SK-N-SH treated with all-trans-retinoic acid at 6 μM for 48 hours (cell line): ENCODE results near the gene RRBP1.

Experiments used
- CSDC2 ChIP-seq: fragments of 250-450 bp; sonication (Bioruptor Pico); IDR thresholded peaks from 2 replicates; pipeline ENCODE4 v1.5.0; 2020; ENCODE audit warnings: mild to moderate bottlenecking, moderate library complexity
- ESRRG ChIP-seq: fragments of 250-450 bp; sonication (Bioruptor Pico); IDR thresholded peaks from 2 replicates; pipeline ENCODE4 v1.6.1; 2021; ENCODE audit warnings: mild to moderate bottlenecking
- GLIS3 ChIP-seq: fragments of 250-450 bp; sonication (Bioruptor Pico); IDR thresholded peaks from 2 replicates; pipeline ENCODE4 v1.5.0; 2020; ENCODE audit warnings: mild to moderate bottlenecking, moderate library complexity
- TF ChIP-seq, protein P1 (sequence below): fragments of 250-450 bp; sonication (Bioruptor Pico); IDR thresholded peaks from 2 replicates; pipeline ENCODE4 v1.5.1; 2020; ENCODE audit warnings: low read depth, mild to moderate bottlenecking, moderate library complexity
- TF ChIP-seq, protein P2 (sequence below): fragments of 250-450 bp; sonication (Bioruptor Pico); IDR thresholded peaks from 2 replicates; pipeline ENCODE4 v1.8.0; 2020; ENCODE audit warnings: mild to moderate bottlenecking, moderate library complexity, borderline replicate concordance

DNA sequence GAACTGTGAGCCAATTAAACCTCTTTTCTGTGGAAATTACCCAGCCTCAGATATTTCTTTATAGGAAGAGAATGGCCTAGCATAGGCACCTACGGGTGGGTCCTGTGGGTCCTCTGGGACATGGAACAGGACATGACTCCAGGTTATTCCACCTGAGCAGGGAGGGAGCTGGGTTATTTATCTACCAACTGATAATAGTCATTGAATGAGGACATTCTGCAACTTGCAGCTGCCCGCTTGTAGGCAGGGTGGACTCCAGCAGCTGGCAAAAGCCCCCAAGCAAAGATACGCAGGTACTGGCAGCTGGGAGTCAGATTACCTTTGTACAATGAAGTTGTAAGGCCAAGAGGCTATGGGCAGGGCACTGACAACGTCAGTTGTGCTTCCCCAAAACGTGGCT, 16.3 kb upstream of the RRBP1 start:
- TF ChIP-seq CSDC2 (CRISPR knock-in tag) = no peak
- TF ChIP-seq GLIS3 (CRISPR knock-in tag) = no peak
- TF ChIP-seq, protein P1, sequence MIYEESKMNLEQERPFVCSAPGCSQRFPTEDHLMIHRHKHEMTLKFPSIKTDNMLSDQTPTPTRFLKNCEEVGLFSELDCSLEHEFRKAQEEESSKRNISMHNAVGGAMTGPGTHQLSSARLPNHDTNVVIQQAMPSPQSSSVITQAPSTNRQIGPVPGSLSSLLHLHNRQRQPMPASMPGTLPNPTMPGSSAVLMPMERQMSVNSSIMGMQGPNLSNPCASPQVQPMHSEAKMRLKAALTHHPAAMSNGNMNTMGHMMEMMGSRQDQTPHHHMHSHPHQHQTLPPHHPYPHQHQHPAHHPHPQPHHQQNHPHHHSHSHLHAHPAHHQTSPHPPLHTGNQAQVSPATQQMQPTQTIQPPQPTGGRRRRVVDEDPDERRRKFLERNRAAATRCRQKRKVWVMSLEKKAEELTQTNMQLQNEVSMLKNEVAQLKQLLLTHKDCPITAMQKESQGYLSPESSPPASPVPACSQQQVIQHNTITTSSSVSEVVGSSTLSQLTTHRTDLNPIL = no peak
- TF ChIP-seq ESRRG = no peak
- TF ChIP-seq, protein P2, sequence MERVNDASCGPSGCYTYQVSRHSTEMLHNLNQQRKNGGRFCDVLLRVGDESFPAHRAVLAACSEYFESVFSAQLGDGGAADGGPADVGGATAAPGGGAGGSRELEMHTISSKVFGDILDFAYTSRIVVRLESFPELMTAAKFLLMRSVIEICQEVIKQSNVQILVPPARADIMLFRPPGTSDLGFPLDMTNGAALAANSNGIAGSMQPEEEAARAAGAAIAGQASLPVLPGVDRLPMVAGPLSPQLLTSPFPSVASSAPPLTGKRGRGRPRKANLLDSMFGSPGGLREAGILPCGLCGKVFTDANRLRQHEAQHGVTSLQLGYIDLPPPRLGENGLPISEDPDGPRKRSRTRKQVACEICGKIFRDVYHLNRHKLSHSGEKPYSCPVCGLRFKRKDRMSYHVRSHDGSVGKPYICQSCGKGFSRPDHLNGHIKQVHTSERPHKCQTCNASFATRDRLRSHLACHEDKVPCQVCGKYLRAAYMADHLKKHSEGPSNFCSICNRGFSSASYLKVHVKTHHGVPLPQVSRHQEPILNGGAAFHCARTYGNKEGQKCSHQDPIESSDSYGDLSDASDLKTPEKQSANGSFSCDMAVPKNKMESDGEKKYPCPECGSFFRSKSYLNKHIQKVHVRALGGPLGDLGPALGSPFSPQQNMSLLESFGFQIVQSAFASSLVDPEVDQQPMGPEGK (CRISPR knock-in tag) = no peak
